Endothelial cell of umbilical vein (primary cell): ENCODE measurements around the gene CD33. TPM values are rescaled to one million over a fixed set of nuclear protein-coding genes. Genes with fewer than 3 reads are reported as not detected.

Source experiments
- BruUV-seq: library from RNA; stranded (reverse); fragments of 400-500 nt; replicated peaks from 2 replicates; lab custom pipeline; 2021; lab: Mats Ljungman, UMichigan
- CTCF ChIA-PET: fragments of 300-600, 350-600 bp; sonication (Branson Sonifier 250); formaldehyde crosslinking; loops from one replicate; lab custom pipeline; 2021; ENCODE audit warnings: antibody characterized with exemption, inconsistent platforms; lab: Charles Lee
- POLR2A ChIA-PET: fragments of 300-600, 350-600 bp; sonication (Branson Sonifier 250); formaldehyde crosslinking; loops from one replicate; lab custom pipeline; 2021; ENCODE audit warnings: antibody characterized with exemption, inconsistent platforms; lab: Charles Lee
- DNase-seq: peaks from one replicate; pipeline ENCODE4 v3.0.0-alpha.2; 2011; ENCODE audit warnings: low read depth, low spot score
- FAIRE-seq: peaks from 2 replicates; lab custom pipeline; 2011; peaks lifted over from hg19 to GRCh38; lab: Jason Lieb, UNC
- H2AFZ ChIP-seq: 2 replicates; pipeline ENCODE4 v1.6.0; 2012; ENCODE audit warnings: low read depth, low read length, control low read depth, inconsistent platforms
- H3K27ac ChIP-seq: 2 replicates; pipeline ENCODE4 v1.5.1; 2011; ENCODE audit warnings: low read depth, mild to moderate bottlenecking, control low read depth, low read length, moderate library complexity; ENCODE audit not compliant: insufficient read depth
- H3K27me3 ChIP-seq, 2 experiments: 2 replicates each; pipeline versions ENCODE4 v1.6.0 to v1.6.1; 2011; ENCODE audit warnings: low read length in 2 of 2, mixed read lengths in 1 of 2; ENCODE audit not compliant: control insufficient read depth in 2 of 2, insufficient read depth in 2 of 2
- H3K36me3 ChIP-seq, 2 experiments: 2 replicates in 1 of 2; 3 replicates in 1 of 2; pipeline ENCODE4 v1.5.1; 2011; ENCODE audit warnings: low read length in 2 of 2, mild to moderate bottlenecking in 1 of 2, moderate library complexity in 1 of 2; ENCODE audit not compliant: control insufficient read depth in 2 of 2, insufficient read depth in 2 of 2; ENCODE audit errors: extremely low read depth in 1 of 2
- H3K4me1 ChIP-seq: 3 replicates; pipeline ENCODE4 v1.5.1; 2011; ENCODE audit warnings: mild to moderate bottlenecking, low read length; ENCODE audit not compliant: control insufficient read depth, insufficient read depth; ENCODE audit errors: extremely low read depth
- H3K4me2 ChIP-seq: 2 replicates; pipeline ENCODE4 v1.6.1; 2011; ENCODE audit warnings: low read length, control low read depth, mixed read lengths; ENCODE audit not compliant: insufficient read depth
- H3K4me3 ChIP-seq, 3 experiments: fragments of 200-600 bp in 1 of 3; sonication (generic), shearing (Covaris generic) in 1 of 3; replicated peaks in 1 of 3; 2 replicates each; pipeline ENCODE4 v1.5.1; 2011 to 2016; ENCODE audit warnings: control low read depth in 3 of 3, low read length in 3 of 3, mild to moderate bottlenecking in 2 of 3, inconsistent platforms in 1 of 3, low read depth in 1 of 3, moderate library complexity in 1 of 3; ENCODE audit not compliant: insufficient read depth in 1 of 3
- H3K79me2 ChIP-seq: 2 replicates; pipeline ENCODE4 v1.6.0; 2012; ENCODE audit warnings: low read length, inconsistent platforms; ENCODE audit not compliant: control insufficient read depth, insufficient read depth
- H3K9ac ChIP-seq: replicated peaks from 2 replicates; pipeline ENCODE3; 2011; ENCODE audit warnings: low read length, control low read depth; ENCODE audit not compliant: insufficient read depth; ENCODE audit errors: extremely low read depth
- H3K9me1 ChIP-seq: replicated peaks from 3 replicates; pipeline ENCODE4 v1.6.0; 2011; ENCODE audit warnings: mild to moderate bottlenecking, low read length; ENCODE audit not compliant: control insufficient read depth, insufficient read depth; ENCODE audit errors: extremely low read depth
- H3K9me3 ChIP-seq: replicated peaks from 2 replicates; pipeline ENCODE4 v1.5.1; 2012; ENCODE audit warnings: low read length, inconsistent platforms; ENCODE audit not compliant: control insufficient read depth, insufficient read depth
- H4K20me1 ChIP-seq: replicated peaks from 2 replicates; pipeline ENCODE3; 2011; ENCODE audit warnings: mild to moderate bottlenecking, low read length; ENCODE audit not compliant: control insufficient read depth, insufficient read depth; ENCODE audit errors: extremely low read depth
- CTCF ChIP-seq, 2 donors: IDR thresholded peaks; 1 replicate in 1 of 2; 2 replicates in 1 of 2; pipeline ENCODE4 v1.5.1; 2011; ENCODE audit warnings: low read length in 2 of 2, mild to moderate bottlenecking in 2 of 2, moderate library complexity in 2 of 2, control low read depth in 1 of 2, inconsistent platforms in 1 of 2, low read depth in 1 of 2; ENCODE audit not compliant: insufficient read depth in 1 of 2; ENCODE audit errors: extremely low read depth in 1 of 2
- EZH2 ChIP-seq: IDR thresholded peaks from 2 replicates; pipeline ENCODE4 v1.6.1; 2012; ENCODE audit warnings: borderline replicate concordance, low read depth, mild to moderate bottlenecking, moderate library complexity, low read length, inconsistent platforms; ENCODE audit not compliant: severe bottlenecking
- FOS ChIP-seq: IDR thresholded peaks from 2 replicates; pipeline ENCODE4 v1.6.1; 2011; ENCODE audit warnings: mild to moderate bottlenecking, low read length, moderate library complexity, borderline replicate concordance; ENCODE audit not compliant: insufficient read depth
- JUN ChIP-seq: IDR thresholded peaks from 2 replicates; pipeline ENCODE4 v1.6.1; 2011; ENCODE audit warnings: borderline replicate concordance, low read depth; ENCODE audit not compliant: insufficient read length, insufficient read depth
- MAX ChIP-seq: IDR thresholded peaks from 2 replicates; pipeline ENCODE4 v1.6.1; 2011; ENCODE audit not compliant: insufficient read depth, insufficient read length
- MYC ChIP-seq: IDR thresholded peaks from one replicate; pipeline ENCODE4 v1.6.1; 2011; ENCODE audit warnings: mild to moderate bottlenecking, low read depth, low read length
- POLR2A ChIP-seq: IDR thresholded peaks from 2 replicates; pipeline ENCODE4 v1.6.1; 2012; ENCODE audit warnings: low read depth, mild to moderate bottlenecking, control low read depth, low read length
- dilution Hi-C: fragments of 300-500 bp; cut with MboI; formaldehyde crosslinking; loops from one replicate; pipeline ENCODE4 v1.15.0; 2019; ENCODE audit warnings: low sequenced_read_pairs; ENCODE audit not compliant: extremely low pct_ligation_motif_present
- intact Hi-C: fragments of 100-400 bp; cut with micrococcal nuclease; formaldehyde crosslinking; loops from one replicate; pipeline ENCODE4 v1.10.0; 2022
- polyA plus RNA-seq, 4 experiments: library from polyadenylated mRNA; depleted of rRNA in 3 of 4; stranded (reverse) in 3 of 4; unstranded in 1 of 4; fragments of >200 nt; gene quantifications; 2 replicates each; pipeline versions ENCODE4 v1.2.1 to v1.2.3, GENCODE V29; 2011 to 2012; ENCODE audit warnings: missing spikeins in 1 of 4
- total RNA-seq: library from RNA; stranded (reverse); gene quantifications from 2 replicates; pipeline ENCODE4 v1.2.3, GENCODE V29; 2021

CD33 gene
- total and polyA plus RNA-seq, 2 donors (not counting 3 experiments of a cell fraction or from before 2014, with no cell fraction given): not detected

- no peaks in the 10 kb centered on the region for H3K36me3 ChIP-seq
- no peaks in the 10 kb centered on the region for H3K79me2 ChIP-seq
- H3K9ac ChIP-seq: no peak overlapping the region
- H3K27ac ChIP-seq: no peak overlapping the region
- intact Hi-C loops (no loop called here), dilution Hi-C loops (no loop called here)
- DNase-seq: no peak
- ChIA-PET CTCF (no interaction called here), POLR2A (no interaction called here)
- no TSS peak for BruUV-seq
- no peaks in the 10 kb centered on the region for H3K9me1 ChIP-seq
- H3K9me3 ChIP-seq: no peaks in the 10 kb centered on the region
- H3K4me2 ChIP-seq: no peak overlapping the region
- H4K20me1 ChIP-seq: no peaks in the 10 kb centered on the region
- no peaks in the 10 kb centered on the region for H3K4me1 ChIP-seq
- no peak for TF ChIP-seq EZH2
- FAIRE-seq: no peak
- no peaks in the 10 kb centered on the region for H3K27me3 ChIP-seq
- no peak overlapping the region for H3K4me3 ChIP-seq
- H2AFZ ChIP-seq: no peak overlapping the region
Observed at GRCh38 chr19:51195316-51195586, 29.6 kb upstream of the CD33 start.

- Histone ChIP-seq H3K79me2 (no peaks in the 10 kb centered on the region), H3K9me3 (no peaks in the 10 kb centered on the region), H3K4me2 (no peak overlapping the region), H3K27ac (no peak overlapping the region), H3K27me3 (no peaks in the 10 kb centered on the region), H3K9ac (no peak overlapping the region), H4K20me1 (no peaks in the 10 kb centered on the region), H3K4me1 (no peaks in the 10 kb centered on the region), H3K9me1 (no peaks in the 10 kb centered on the region), H3K4me3 (no peak overlapping the region), H2AFZ (no peak overlapping the region), H3K36me3 (no peaks in the 10 kb centered on the region)
- intact Hi-C loops (no loop called here), dilution Hi-C loops (no loop called here)
- ChIA-PET CTCF (no interaction called here), POLR2A (no interaction called here)
- TF ChIP-seq CTCF (IDR thresholded peaks at IDR 0.05; ENCODE audit: extremely low read depth in 1 of 2, insufficient read depth in 1 of 2, low read depth in 1 of 2, low read length in 2 of 2): no peak
- TF ChIP-seq POLR2A: no peak
- no peak for TF ChIP-seq MYC
- no peak for TF ChIP-seq JUN
- no peak for TF ChIP-seq FOS
- no peak for TF ChIP-seq MAX
- no peak for TF ChIP-seq EZH2
- FAIRE-seq (no peak), DNase-seq (no peak)
- BruUV-seq: no TSS peak
Observed at GRCh38 chr19:51195616-51196015, 29.3 kb upstream of the CD33 start.
